Measurements from ENCODE around the gene LRRIQ4.
A peak's percentile ranks its signal among the peaks of the same experiment; 100 is the strongest.

The LRRIQ4 gene

DNA sequence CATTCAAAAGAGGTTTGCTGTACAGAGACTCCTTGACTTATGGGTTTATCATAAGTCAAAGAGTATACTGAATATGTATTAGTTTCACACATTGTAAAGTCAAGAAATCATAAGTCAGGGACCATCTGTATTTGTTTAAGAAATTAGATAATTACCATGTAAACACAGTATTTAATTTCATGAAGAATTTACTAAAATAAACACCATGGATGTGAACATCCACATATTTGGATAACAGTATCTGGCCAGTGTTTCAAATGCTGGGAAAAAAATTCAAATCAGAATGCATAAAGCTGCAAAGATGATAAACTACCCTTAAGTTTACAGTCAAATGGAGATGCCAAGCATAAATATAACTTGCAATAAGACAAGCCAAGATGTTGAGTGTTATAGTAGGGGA is 22.5 kb upstream of the LRRIQ4 start:
- TF ChIP-seq CTCF (conservative IDR thresholded peaks at IDR 0.05): no peak

DNA sequence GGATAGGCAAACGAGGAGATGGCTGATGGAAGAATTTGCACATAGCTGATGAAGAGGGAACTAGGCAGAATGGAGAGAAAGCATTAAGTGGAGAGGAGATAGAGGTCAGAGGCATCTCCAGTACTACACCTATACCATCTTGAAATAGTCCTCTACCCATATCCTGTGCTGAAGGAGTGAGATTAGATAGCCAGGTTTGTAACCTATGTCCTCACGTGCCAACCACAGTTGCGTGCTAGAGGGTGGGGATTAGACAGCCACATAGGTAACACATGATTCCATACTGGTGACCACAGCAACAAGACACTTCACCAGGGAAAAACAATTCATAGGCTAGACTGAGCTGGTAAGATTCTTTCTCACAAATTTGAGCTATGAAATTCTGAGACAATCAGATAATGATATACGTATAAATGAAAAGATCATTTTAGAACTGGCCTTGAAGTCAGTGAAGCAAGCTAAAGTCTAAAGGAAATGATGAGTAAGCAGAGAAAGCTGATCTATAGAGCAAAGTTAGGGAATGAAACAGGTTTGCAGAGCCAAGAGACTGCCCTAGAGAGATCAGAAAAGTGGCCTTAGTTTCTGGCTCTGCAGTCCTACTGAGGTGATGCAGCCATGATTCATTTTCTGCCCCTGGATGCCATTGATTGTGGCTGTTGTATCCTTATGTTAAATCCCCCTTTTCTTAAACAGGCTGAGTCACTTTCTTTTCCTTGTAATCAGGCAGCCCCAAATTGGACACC is 21.8 kb upstream of the LRRIQ4 start:
- no peak for TF ChIP-seq CTCF (conservative IDR thresholded peaks at IDR 0.05)

More for the DNA sequence above, 22.5 kb upstream of the LRRIQ4 start:
- no peak overlapping the region for H3K27ac ChIP-seq

DNA sequence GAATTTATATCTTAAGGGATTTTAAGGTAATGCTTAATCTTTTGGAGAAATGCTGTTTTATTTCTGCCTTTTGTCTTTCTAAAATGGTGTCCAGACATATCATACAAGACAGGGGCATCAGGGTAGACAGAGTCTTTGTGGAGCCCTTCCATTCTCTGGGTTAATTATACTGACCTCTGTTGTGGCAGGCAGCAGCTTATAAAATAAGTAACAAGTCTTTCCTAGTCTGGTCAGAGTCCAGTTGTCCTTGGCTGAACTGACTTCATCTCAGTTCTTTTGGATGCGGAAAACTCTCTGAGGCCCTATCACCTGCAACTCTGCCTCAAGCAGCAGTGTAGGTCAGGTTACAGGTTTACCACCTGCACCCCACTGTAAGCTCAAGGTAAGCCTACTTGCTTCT is 20.3 kb upstream of the LRRIQ4 start:
- TF ChIP-seq CTCF (conservative IDR thresholded peaks at IDR 0.05): no peak
- no peak overlapping the region for H3K27ac ChIP-seq

More for the DNA sequence above, 21.8 kb upstream of the LRRIQ4 start:
- H3K27ac ChIP-seq: no peak overlapping the region

- no peak overlapping the region for H3K27ac ChIP-seq
- TF ChIP-seq CTCF (conservative IDR thresholded peaks at IDR 0.05): no peak
Measured at GRCh38 chr3:169804681-169805080, 8.0 kb upstream of the LRRIQ4 start.

- H3K27ac ChIP-seq: no peak overlapping the region
- TF ChIP-seq CTCF (conservative IDR thresholded peaks at IDR 0.05): no peak
Measured at GRCh38 chr3:169809230-169809795, 3.4 kb upstream of the LRRIQ4 start.

DNA sequence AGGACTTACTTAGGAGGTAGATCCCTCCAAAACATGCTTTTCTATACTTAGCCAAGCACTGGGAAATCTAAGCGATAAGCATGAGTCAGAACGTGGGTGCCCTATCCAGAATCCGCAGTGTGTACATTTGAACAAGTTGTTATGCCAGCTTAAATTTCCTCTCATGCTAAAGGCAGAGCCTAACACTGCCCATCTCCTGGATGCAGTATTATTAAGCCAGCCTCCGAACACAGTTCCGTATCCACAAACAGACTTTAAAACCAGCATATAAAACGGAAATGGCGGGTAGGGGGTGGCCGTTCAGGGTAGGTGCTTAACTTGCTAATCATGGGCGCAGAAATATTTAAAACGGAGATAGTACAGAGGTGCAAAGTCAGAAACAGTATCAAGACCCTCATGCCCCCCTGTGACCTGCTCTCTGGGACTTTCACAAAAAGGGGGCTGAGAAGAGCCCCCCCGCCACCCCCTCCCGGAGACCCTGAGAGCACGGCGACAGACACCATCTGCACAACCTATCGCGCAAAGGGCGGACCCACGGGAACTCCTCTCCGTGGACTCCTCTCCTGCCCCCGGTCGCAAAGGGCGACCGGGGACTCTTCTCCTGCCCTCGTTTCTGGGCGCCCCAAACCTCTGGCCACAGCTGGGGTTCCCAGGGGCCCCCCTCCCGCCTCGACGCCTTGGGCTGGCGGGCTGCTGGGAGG is 889 bp upstream of the LRRIQ4 start:
- peak overlapping the region; percentile 58; the same call in 1 of the 2 replicates for H3K27ac ChIP-seq
- no peak for TF ChIP-seq CTCF (conservative IDR thresholded peaks at IDR 0.05)

DNA sequence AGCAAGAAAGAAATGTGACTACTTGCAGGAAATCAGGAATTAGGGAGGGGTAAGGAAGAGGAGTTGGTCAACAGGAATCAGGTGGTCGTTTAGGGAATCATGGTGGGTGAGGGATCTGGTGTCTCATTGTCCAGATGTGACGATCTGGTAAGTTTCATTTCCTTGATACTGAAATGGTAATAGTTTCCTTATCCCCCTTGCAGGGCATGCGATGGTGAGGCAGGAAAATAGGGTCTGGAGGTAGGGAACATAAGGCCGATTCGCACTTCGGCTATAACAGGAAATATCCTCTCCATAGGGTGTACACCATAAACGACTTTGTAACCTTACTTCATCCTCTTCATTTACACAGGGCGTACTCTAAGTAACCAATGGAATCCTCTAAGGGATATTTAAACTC is 608 bp downstream of the LRRIQ4 start:
- no peak overlapping the region for H3K27ac ChIP-seq
- no peak for TF ChIP-seq CTCF (conservative IDR thresholded peaks at IDR 0.05)
